ENCODE measurements around the gene TELO2. TPM values are rescaled to one million over a fixed set of nuclear protein-coding genes. Genes with fewer than 3 reads are reported as not detected.

The TELO2 gene
- total RNA-seq, 1 donor from 2014 or later: 17.7 TPM

- TF ChIP-seq CTCF (IDR thresholded peaks at IDR 0.05; ENCODE audit: borderline replicate concordance): no peak
- Histone ChIP-seq H3K36me3 (peaks cover 100% of the 10 kb centered on the region), H3K27me3 (ENCODE audit: low read depth) (no peaks in the 10 kb centered on the region), H3K4me3 (no peak overlapping the region), H3K27ac (replicated peaks) (no peak overlapping the region), H3K4me1 (no peaks in the 10 kb centered on the region), H3K9me3 (replicated peaks) (no peaks in the 10 kb centered on the region)
- no peak for DNase-seq
- intact Hi-C loops (cut with micrococcal nuclease): no loop called here
These were observed 42.9 kb upstream of the TELO2 start for GRCh38 chr16:1450218-1450617.

GRCh38 chr16:1450841-1451240 is 42.3 kb upstream of the TELO2 start:
- no peak for DNase-seq
- intact Hi-C loops (cut with micrococcal nuclease): no loop called here
- TF ChIP-seq CTCF (IDR thresholded peaks at IDR 0.05; ENCODE audit: borderline replicate concordance): no peak
- Histone ChIP-seq H3K9me3 (replicated peaks) (no peaks in the 10 kb centered on the region), H3K4me1 (no peaks in the 10 kb centered on the region), H3K27ac (replicated peaks) (no peak overlapping the region), H3K4me3 (no peak overlapping the region), H3K36me3 (peaks cover 100% of the 10 kb centered on the region), H3K27me3 (ENCODE audit: low read depth) (no peaks in the 10 kb centered on the region)

GRCh38 chr16:1451702-1452392 is 41.3 kb upstream of the TELO2 start:
- DNase-seq: no peak
- TF ChIP-seq CTCF (IDR thresholded peaks at IDR 0.05; ENCODE audit: borderline replicate concordance): no peak
- Histone ChIP-seq H3K4me3 (no peak overlapping the region), H3K4me1 (no peaks in the 10 kb centered on the region), H3K27me3 (ENCODE audit: low read depth) (no peaks in the 10 kb centered on the region), H3K36me3 (peaks cover 98% of the 10 kb centered on the region), H3K9me3 (replicated peaks) (no peaks in the 10 kb centered on the region), H3K27ac (replicated peaks) (no peak overlapping the region)
- intact Hi-C loops (cut with micrococcal nuclease): no loop called here

GRCh38 chr16:1452530-1452929 is 40.6 kb upstream of the TELO2 start:
- TF ChIP-seq CTCF (IDR thresholded peaks at IDR 0.05; ENCODE audit: borderline replicate concordance): no peak
- no peak for DNase-seq
- no peak overlapping the region for H3K4me3 ChIP-seq
- H3K27ac ChIP-seq (replicated peaks): no peak overlapping the region
- intact Hi-C loops (cut with micrococcal nuclease): no loop called here
- H3K9me3 ChIP-seq (replicated peaks): no peaks in the 10 kb centered on the region
- H3K27me3 ChIP-seq (ENCODE audit: low read depth): no peaks in the 10 kb centered on the region
- H3K36me3 ChIP-seq: peaks cover 98% of the 10 kb centered on the region
- no peaks in the 10 kb centered on the region for H3K4me1 ChIP-seq

- intact Hi-C loops (cut with micrococcal nuclease): no loop called here
- Histone ChIP-seq H3K36me3 (peaks cover 98% of the 10 kb centered on the region), H3K27me3 (ENCODE audit: low read depth) (no peaks in the 10 kb centered on the region), H3K4me1 (no peaks in the 10 kb centered on the region), H3K4me3 (no peak overlapping the region), H3K27ac (replicated peaks) (no peak overlapping the region), H3K9me3 (replicated peaks) (no peaks in the 10 kb centered on the region)
- TF ChIP-seq CTCF (IDR thresholded peaks at IDR 0.05; ENCODE audit: borderline replicate concordance): no peak
- no peak for DNase-seq
These were observed 39.8 kb upstream of the TELO2 start for GRCh38 chr16:1453316-1453715.

Data from left ventricle myocardium inferior (tissue), 1 donor.